Activated T-cell treated with anti-CD3 and anti-CD28 coated beads, Interleukin-2, amount 50 U/mL, for 72 hours (primary cell): ENCODE measurements around the gene TENM4. TPM values are rescaled to one million over a fixed set of nuclear protein-coding genes. Genes with fewer than 3 reads are reported as not detected.

ENCODE experiments used
- ATAC-seq, 2 donors: fragments of 150-1000 bp; cut with Tn5 transposase; replicated peaks in 1 of 2; 2 replicates each; pipeline ENCODE4 v1.10.0; 2021; ENCODE audit warnings: moderate library complexity in 2 of 2, mild to moderate bottlenecking in 1 of 2
- DNase-seq, 2 donors: peaks; one replicate each; pipeline ENCODE4 v3.0.0; 2021 to 2022; ENCODE audit warnings: mixed read lengths in 1 of 2
- H3K27ac Mint-ChIP-seq: one replicate; pipeline ENCODE4 v1.8.0; 2022; ENCODE audit warnings: mild to moderate bottlenecking, moderate library complexity, mixed read lengths
- H3K27me3 Mint-ChIP-seq: one replicate; pipeline ENCODE4 v1.8.0; 2022; ENCODE audit warnings: low read depth, mixed read lengths
- H3K36me3 Mint-ChIP-seq, 2 donors: one replicate each; pipeline ENCODE4 v1.8.0; 2022; ENCODE audit warnings: mixed read lengths in 2 of 2, mild to moderate bottlenecking in 1 of 2; ENCODE audit not compliant: insufficient read depth in 2 of 2
- H3K4me1 Mint-ChIP-seq: one replicate; pipeline ENCODE4 v1.8.0; 2022; ENCODE audit warnings: low read depth, mixed read lengths
- H3K4me3 Mint-ChIP-seq, 2 donors: one replicate each; pipeline ENCODE4 v1.8.0; 2022; ENCODE audit warnings: mild to moderate bottlenecking in 2 of 2, mixed read lengths in 2 of 2, moderate library complexity in 2 of 2
- H3K9me3 Mint-ChIP-seq, 2 donors: one replicate each; pipeline ENCODE4 v1.8.0; 2022; ENCODE audit warnings: mixed read lengths in 2 of 2
- total RNA-seq, 2 donors: library from RNA; stranded (reverse); gene quantifications; one replicate each; pipeline ENCODE4 v1.2.3, GENCODE V29; 2022

The TENM4 gene
- total RNA-seq, 2 donors from 2014 or later = 0.21 TPM; not detected in 1

- no peak for ATAC-seq
- H3K27me3 Mint-ChIP-seq = no peaks in the 10 kb centered on the region
- no peak overlapping the region for H3K4me3 Mint-ChIP-seq
- peaks cover 0 to 2% of the 10 kb centered on the region in 2 donors for H3K36me3 Mint-ChIP-seq
- H3K9me3 Mint-ChIP-seq = no peaks in the 10 kb centered on the region
- H3K27ac Mint-ChIP-seq = no peak overlapping the region
- no peak for DNase-seq
- no peaks in the 10 kb centered on the region for H3K4me1 Mint-ChIP-seq
Measured at GRCh38 chr11:79249295-79249993, 191.4 kb downstream of the TENM4 start.

- Mint-ChIP-seq H3K36me3 (peaks cover 0 to 2% of the 10 kb centered on the region in 2 donors), H3K9me3 (no peaks in the 10 kb centered on the region), H3K4me1 (no peaks in the 10 kb centered on the region), H3K4me3 (no peak overlapping the region), H3K27me3 (no peaks in the 10 kb centered on the region), H3K27ac (no peak overlapping the region)
- DNase-seq = no peak
- no peak for ATAC-seq
Measured at GRCh38 chr11:79244798-79245197, 196.0 kb downstream of the TENM4 start.

DNA sequence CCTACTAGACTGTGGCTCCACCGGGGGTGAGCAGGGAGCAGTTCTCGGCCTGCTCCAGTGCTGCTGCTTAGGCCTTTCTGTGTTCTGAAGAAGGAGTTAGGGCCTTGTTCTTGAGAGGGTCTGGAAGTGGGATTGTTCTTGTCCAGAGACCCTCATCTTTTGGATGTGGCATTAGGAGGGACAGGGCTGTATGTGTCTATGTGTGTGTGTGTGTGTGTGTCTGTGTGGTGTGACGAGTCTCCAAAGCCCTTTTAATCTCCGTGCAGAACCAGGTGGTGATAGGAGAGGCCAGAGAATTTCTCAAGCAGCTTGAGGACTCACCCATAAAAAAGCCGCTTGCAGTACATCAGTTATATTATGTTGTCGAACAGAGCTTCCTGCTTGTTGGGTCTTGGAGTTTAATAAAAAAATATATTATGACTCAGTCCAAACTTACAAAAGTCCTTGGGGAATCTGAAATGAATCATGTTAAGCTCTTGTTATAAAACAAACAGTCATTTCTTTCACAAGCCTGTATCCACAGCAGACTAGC lies 196.5 kb downstream of the TENM4 start:
- Mint-ChIP-seq H3K27me3 (no peaks in the 10 kb centered on the region), H3K9me3 (no peaks in the 10 kb centered on the region), H3K27ac (no peak overlapping the region), H3K4me3 (no peak overlapping the region), H3K36me3 (peaks cover 0 to 2% of the 10 kb centered on the region in 2 donors), H3K4me1 (no peaks in the 10 kb centered on the region)
- no peak for DNase-seq
- ATAC-seq = no peak

DNA sequence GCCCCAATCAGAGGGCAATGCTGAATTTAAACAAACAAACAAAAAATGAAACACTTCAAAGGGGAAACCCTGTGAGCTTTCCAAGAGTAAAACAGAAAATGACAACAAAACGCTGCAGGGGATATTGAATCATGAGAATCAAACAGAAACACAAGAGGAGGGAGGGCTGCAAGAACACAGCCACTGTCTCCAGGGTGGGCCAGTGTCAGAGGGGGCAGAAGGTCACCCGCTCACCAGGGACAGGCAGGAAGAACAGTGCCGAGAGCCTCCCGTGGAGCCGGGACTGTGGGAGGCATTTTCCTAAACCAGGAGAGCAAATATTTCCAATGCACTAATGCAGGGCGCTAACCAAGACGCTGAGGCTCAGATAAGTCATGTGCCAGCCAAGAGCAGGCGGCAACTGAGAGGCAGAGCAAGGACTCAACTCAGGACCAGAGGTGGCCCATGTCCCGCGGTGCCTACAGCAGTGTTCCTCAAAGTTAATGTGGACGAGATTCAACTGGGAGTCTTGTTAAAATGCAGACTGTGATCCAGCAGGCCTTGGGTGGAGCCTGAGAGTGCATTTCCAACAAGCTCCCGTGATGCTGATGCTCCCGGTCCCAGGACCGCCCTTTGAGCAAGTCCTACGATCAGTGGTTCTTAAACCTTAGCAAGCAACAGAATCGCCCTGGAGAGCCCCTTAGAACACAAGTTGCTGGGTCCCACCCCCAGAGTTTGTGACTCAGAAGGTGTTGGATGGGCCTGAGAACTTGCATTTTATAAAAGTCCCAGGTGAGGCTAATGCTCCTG lies 197.2 kb downstream of the TENM4 start:
- Mint-ChIP-seq H3K27me3 (no peaks in the 10 kb centered on the region), H3K36me3 (peaks cover 0 to 2% of the 10 kb centered on the region in 2 donors), H3K27ac (no peak overlapping the region), H3K4me1 (no peaks in the 10 kb centered on the region), H3K4me3 (no peak overlapping the region), H3K9me3 (no peaks in the 10 kb centered on the region)
- no peak for ATAC-seq
- DNase-seq = no peak

DNA sequence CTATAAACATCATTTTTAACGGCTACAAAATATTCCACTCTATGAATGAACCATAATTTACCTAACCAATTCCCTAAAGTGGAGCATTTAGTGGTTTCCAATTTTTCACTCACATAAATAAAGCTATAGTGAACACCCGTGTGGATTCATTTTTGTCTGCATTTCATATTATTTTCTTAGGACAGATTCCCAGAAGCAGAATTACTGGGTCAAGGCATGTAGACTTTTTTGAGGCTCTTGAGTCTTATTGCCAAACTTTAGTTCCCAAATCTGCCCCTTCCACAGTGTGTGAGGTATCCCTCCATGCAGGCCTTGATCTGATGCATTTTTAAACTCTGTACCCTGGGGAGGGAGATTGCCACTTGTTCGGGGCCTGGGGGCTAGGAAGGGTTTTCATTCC lies 198.2 kb downstream of the TENM4 start:
- ATAC-seq (no peak), DNase-seq (no peak)
- H3K27ac Mint-ChIP-seq = no peak overlapping the region
- no peaks in the 10 kb centered on the region for H3K4me1 Mint-ChIP-seq
- H3K27me3 Mint-ChIP-seq = no peaks in the 10 kb centered on the region
- H3K4me3 Mint-ChIP-seq = no peak overlapping the region
- H3K36me3 Mint-ChIP-seq = peaks cover 0 to 2% of the 10 kb centered on the region in 2 donors
- no peaks in the 10 kb centered on the region for H3K9me3 Mint-ChIP-seq

- no peaks in the 10 kb centered on the region for H3K4me1 Mint-ChIP-seq
- no peak overlapping the region for H3K27ac Mint-ChIP-seq
- no peak overlapping the region for H3K4me3 Mint-ChIP-seq
- peaks cover 0 to 2% of the 10 kb centered on the region in 2 donors for H3K36me3 Mint-ChIP-seq
- H3K9me3 Mint-ChIP-seq = no peaks in the 10 kb centered on the region
- H3K27me3 Mint-ChIP-seq = no peaks in the 10 kb centered on the region
- ATAC-seq (no peak), DNase-seq (no peak)
Measured at GRCh38 chr11:79241852-79242241, 199.0 kb downstream of the TENM4 start.

DNA sequence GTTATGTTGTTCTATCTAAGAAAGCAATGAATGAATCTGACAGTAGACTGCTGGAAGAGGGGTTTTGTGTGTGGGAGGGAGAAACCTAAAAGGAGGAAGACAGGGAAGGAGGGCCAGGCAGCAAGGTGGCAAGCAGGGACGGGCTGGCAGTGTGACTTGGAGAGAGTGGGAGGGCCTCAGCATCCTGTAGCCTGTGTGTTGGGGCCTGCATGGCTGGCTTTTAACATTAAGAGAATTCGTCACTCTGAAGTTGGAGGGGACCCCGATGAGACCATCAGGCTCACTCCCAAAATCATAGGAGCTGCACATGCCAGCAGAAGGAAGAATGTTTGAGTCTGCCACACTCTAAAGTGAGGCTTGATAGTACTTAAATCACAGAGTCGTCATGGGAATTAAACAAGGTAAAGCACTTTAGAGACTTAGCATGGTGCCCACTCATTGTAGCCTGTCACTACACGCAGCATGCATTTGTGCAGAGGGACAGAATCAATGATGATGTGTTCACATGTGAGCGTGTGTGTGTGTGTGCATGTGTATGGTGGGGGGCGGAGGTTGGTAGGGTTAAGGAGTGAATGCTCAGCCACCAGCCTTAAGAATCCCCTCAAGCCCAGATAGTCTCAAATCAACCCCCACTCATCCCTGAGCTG lies 199.5 kb downstream of the TENM4 start:
- no peak for ATAC-seq
- Mint-ChIP-seq H3K27me3 (no peaks in the 10 kb centered on the region), H3K36me3 (no peaks in the 10 kb centered on the region), H3K9me3 (peaks cover 0 to 1% of the 10 kb centered on the region in 2 donors), H3K27ac (no peak overlapping the region), H3K4me1 (no peaks in the 10 kb centered on the region), H3K4me3 (no peak overlapping the region)
- no peak for DNase-seq

DNA sequence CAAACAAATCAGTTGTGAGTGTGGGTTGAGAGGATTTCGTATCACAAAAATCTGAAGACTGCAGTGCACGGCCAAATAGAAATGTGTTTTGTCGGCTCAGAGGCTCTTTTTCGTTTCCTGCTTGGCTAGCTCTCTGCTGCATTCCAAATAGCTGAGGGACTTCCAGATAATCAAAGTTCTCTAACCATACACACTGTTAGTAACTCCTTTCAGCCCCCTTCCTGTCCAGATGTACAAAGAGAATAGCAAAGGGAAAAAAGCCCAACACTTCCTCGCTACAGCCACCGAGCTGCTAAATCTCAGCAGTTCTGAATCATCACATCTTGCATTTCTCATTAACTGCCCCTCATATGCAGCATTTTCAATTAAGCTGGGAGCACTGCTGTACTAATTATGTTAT lies 203.1 kb downstream of the TENM4 start:
- H3K36me3 Mint-ChIP-seq = no peaks in the 10 kb centered on the region
- no peak overlapping the region for H3K27ac Mint-ChIP-seq
- H3K27me3 Mint-ChIP-seq = no peaks in the 10 kb centered on the region
- ATAC-seq (no peak), DNase-seq (no peak)
- H3K4me3 Mint-ChIP-seq = no peak overlapping the region
- H3K9me3 Mint-ChIP-seq = peaks cover 0 to 2% of the 10 kb centered on the region in 2 donors
- no peaks in the 10 kb centered on the region for H3K4me1 Mint-ChIP-seq

DNA sequence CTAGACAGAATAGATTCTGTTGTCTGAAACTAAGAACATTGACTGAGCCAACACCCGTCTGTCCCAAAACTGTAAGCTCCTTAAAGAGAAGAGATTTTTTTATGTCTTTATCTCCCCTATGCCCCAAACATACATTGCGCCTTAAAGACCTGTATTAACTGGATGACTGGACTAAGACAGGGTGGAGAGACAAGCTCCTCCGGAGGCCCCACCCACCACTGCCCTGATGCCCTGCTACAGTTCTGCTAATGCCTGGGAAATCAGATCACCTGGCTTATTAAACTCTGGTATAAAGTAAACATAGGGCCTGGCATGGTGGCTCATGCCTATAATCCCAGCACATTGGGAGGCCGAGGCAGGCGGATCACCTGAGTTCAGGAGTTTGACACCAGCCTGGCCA lies 203.7 kb downstream of the TENM4 start:
- H3K27me3 Mint-ChIP-seq = no peaks in the 10 kb centered on the region
- peaks cover 0 to 2% of the 10 kb centered on the region in 2 donors for H3K9me3 Mint-ChIP-seq
- no peak for DNase-seq
- H3K27ac Mint-ChIP-seq = no peak overlapping the region
- ATAC-seq = no peak
- H3K4me1 Mint-ChIP-seq = no peaks in the 10 kb centered on the region
- H3K4me3 Mint-ChIP-seq = no peak overlapping the region
- H3K36me3 Mint-ChIP-seq = no peaks in the 10 kb centered on the region

GRCh38 chr11:79236541-79236971 lies 204.3 kb downstream of the TENM4 start:
- Mint-ChIP-seq H3K27me3 (no peaks in the 10 kb centered on the region), H3K9me3 (peaks cover 0 to 2% of the 10 kb centered on the region in 2 donors), H3K4me3 (no peak overlapping the region), H3K4me1 (no peaks in the 10 kb centered on the region), H3K36me3 (no peaks in the 10 kb centered on the region), H3K27ac (no peak overlapping the region)
- DNase-seq = no peak
- ATAC-seq = no peak

DNA sequence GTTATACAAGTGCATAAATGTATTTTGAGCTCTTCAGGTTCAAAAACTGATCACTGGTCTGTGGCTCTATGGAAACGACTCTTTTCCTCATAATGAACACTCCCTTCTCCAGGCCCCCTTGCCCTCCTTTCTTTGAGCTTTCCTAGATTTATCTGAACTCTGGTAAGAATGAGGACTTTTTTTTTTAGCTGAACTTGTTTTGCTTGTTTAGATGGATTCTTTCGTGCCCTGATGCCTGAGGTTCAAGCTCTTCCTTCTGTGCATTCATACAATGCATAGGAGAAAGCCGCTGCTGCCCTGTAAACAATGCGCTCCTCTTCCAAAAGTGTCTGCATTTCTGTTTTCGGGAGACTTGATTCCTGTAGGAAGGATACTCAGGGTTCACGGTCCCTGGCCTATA lies 205.1 kb downstream of the TENM4 start:
- DNase-seq (no peak), ATAC-seq (no peak)
- Mint-ChIP-seq H3K9me3 (peaks cover 0 to 2% of the 10 kb centered on the region in 2 donors), H3K4me1 (no peaks in the 10 kb centered on the region), H3K27ac (no peak overlapping the region), H3K4me3 (no peak overlapping the region), H3K27me3 (no peaks in the 10 kb centered on the region), H3K36me3 (no peaks in the 10 kb centered on the region)

- DNase-seq (no peak), ATAC-seq (no peak)
- Mint-ChIP-seq H3K27me3 (peaks cover 10% of the 10 kb centered on the region), H3K4me3 (no peak overlapping the region), H3K27ac (no peak overlapping the region), H3K9me3 (peaks cover 0 to 2% of the 10 kb centered on the region in 2 donors), H3K4me1 (no peaks in the 10 kb centered on the region), H3K36me3 (no peaks in the 10 kb centered on the region)
Measured at GRCh38 chr11:79232346-79232745, 208.5 kb downstream of the TENM4 start.

GRCh38 chr11:79229047-79229446 lies 211.8 kb downstream of the TENM4 start:
- no peak overlapping the region for H3K27ac Mint-ChIP-seq
- H3K9me3 Mint-ChIP-seq = no peaks in the 10 kb centered on the region
- H3K4me1 Mint-ChIP-seq = no peaks in the 10 kb centered on the region
- H3K36me3 Mint-ChIP-seq = no peaks in the 10 kb centered on the region
- no peak overlapping the region for H3K4me3 Mint-ChIP-seq
- no peak for ATAC-seq
- H3K27me3 Mint-ChIP-seq = peaks cover 15% of the 10 kb centered on the region
- DNase-seq = no peak
